ENCODE data around the gene TNFSF11.

The TNFSF11 gene

DNA sequence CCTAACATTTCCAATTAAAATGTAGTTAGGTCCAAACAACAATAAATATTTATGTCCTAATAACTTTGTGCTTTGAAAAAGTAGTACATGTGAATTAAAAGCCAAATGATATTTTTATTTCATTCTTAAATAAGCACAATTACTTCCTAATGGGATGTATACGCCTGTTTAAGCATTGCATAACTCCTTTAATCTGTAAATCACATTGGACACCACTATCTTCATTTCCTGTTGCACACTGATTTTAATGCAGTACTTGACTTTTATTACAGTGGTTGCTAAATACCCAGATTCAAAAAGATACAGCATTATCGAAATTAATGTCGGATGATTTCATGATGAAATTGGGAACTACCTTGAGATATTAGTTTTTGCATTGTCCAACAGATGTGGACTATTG is 70.9 kb downstream of the TNFSF11 start:
- no peak overlapping the region for H3K4me3 ChIP-seq (ENCODE audit: low read length)
- no peaks in the 10 kb centered on the region for H4K20me1 ChIP-seq (ENCODE audit: insufficient read depth, low read length)
- H3K79me2 ChIP-seq (ENCODE audit: low read length): no peaks in the 10 kb centered on the region
- TF ChIP-seq, protein P1, sequence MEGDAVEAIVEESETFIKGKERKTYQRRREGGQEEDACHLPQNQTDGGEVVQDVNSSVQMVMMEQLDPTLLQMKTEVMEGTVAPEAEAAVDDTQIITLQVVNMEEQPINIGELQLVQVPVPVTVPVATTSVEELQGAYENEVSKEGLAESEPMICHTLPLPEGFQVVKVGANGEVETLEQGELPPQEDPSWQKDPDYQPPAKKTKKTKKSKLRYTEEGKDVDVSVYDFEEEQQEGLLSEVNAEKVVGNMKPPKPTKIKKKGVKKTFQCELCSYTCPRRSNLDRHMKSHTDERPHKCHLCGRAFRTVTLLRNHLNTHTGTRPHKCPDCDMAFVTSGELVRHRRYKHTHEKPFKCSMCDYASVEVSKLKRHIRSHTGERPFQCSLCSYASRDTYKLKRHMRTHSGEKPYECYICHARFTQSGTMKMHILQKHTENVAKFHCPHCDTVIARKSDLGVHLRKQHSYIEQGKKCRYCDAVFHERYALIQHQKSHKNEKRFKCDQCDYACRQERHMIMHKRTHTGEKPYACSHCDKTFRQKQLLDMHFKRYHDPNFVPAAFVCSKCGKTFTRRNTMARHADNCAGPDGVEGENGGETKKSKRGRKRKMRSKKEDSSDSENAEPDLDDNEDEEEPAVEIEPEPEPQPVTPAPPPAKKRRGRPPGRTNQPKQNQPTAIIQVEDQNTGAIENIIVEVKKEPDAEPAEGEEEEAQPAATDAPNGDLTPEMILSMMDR (IDR thresholded peaks at IDR 0.05; ENCODE audit: low read length): no peak
- TF ChIP-seq EZH2 (optimal IDR thresholded peaks at IDR 0.05; ENCODE audit: low read depth, low read length) (no peak), EZH2phosphoT487 (IDR thresholded peaks at IDR 0.05; ENCODE audit: low read length) (no peak)
- no peak overlapping the region for H3K9ac ChIP-seq (ENCODE audit: low read length)
- no peak overlapping the region for H3K27ac ChIP-seq (ENCODE audit: low read length)
- no peaks in the 10 kb centered on the region for H3K36me3 ChIP-seq (replicated peaks; ENCODE audit: insufficient read depth, low read length)
- DNase-seq: no peak
- no peaks in the 10 kb centered on the region for H3K9me2 ChIP-seq (replicated peaks; ENCODE audit: insufficient read depth, low read length)
- H3K27me3 ChIP-seq (replicated peaks; ENCODE audit: insufficient read depth, low read length): no peaks in the 10 kb centered on the region
- no peak overlapping the region for H2AFZ ChIP-seq (ENCODE audit: low read length)
- no peak overlapping the region for H3K4me2 ChIP-seq (ENCODE audit: low read depth, low read length)
- H3K9me3 ChIP-seq (replicated peaks; ENCODE audit: insufficient read depth, low read length): no peaks in the 10 kb centered on the region
- H3K4me1 ChIP-seq (ENCODE audit: low read length): no peaks in the 10 kb centered on the region
- no peaks in the 10 kb centered on the region for H3F3A ChIP-seq (ENCODE audit: insufficient read depth, low read length)

DNA sequence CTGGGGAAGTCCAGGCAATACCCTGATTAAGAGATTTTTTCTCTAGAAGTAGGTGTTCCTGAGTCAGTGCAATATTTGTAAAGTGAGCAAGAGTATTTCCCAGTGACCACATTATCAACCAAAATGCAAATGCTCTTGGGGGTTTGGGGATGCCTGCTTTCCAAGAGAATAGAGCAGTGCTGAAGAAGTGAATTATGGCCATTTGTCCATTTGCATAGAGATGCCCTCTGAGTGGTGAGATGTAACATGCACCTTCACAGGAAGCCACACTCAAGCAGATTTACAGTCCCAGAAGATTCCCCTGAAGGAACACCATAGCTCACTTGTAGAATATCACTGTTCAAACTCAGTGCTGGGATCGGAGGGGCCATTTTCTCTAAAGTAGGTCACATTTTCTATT is 71.8 kb downstream of the TNFSF11 start:
- Histone ChIP-seq H3K9me2 (replicated peaks; ENCODE audit: insufficient read depth, low read length) (no peaks in the 10 kb centered on the region), H3K27ac (ENCODE audit: low read length) (no peak overlapping the region), H3F3A (ENCODE audit: insufficient read depth, low read length) (no peaks in the 10 kb centered on the region), H4K20me1 (ENCODE audit: insufficient read depth, low read length) (no peaks in the 10 kb centered on the region), H2AFZ (ENCODE audit: low read length) (no peak overlapping the region), H3K79me2 (ENCODE audit: low read length) (no peaks in the 10 kb centered on the region), H3K9ac (ENCODE audit: low read length) (no peak overlapping the region), H3K4me1 (ENCODE audit: low read length) (no peaks in the 10 kb centered on the region), H3K36me3 (replicated peaks; ENCODE audit: insufficient read depth, low read length) (no peaks in the 10 kb centered on the region), H3K27me3 (replicated peaks; ENCODE audit: insufficient read depth, low read length) (no peaks in the 10 kb centered on the region), H3K4me2 (ENCODE audit: low read depth, low read length) (no peak overlapping the region), H3K9me3 (replicated peaks; ENCODE audit: insufficient read depth, low read length) (no peaks in the 10 kb centered on the region), H3K4me3 (ENCODE audit: low read length) (no peak overlapping the region)
- no peak for DNase-seq
- no peak for TF ChIP-seq EZH2phosphoT487 (IDR thresholded peaks at IDR 0.05; ENCODE audit: low read length)
- TF ChIP-seq, protein P1 (IDR thresholded peaks at IDR 0.05; ENCODE audit: low read length): no peak
- TF ChIP-seq EZH2 (optimal IDR thresholded peaks at IDR 0.05; ENCODE audit: low read depth, low read length): no peak

DNA sequence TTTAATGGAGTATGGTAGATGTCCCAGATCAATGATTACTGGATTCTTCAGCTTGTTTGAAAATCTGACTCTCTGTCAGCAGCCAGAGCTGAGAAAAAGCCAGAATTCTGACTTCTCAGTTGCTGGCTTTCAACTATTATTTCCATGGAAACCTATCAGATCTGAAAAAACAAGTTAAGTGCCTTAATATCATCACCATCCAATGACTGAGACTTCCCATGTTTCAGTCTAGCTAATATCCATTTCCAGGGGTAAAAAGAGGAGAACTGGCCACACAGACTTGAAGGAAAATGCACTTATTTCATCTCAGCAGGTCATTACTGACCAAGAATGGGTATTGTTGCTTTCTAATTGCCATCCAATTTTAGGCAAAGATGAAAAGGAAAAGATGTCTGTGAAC is 75.2 kb downstream of the TNFSF11 start:
- H2AFZ ChIP-seq (ENCODE audit: low read length): no peak overlapping the region
- H3K9me2 ChIP-seq (replicated peaks; ENCODE audit: insufficient read depth, low read length): no peaks in the 10 kb centered on the region
- H3K36me3 ChIP-seq (replicated peaks; ENCODE audit: insufficient read depth, low read length): no peaks in the 10 kb centered on the region
- DNase-seq: no peak
- no peaks in the 10 kb centered on the region for H4K20me1 ChIP-seq (ENCODE audit: insufficient read depth, low read length)
- no peaks in the 10 kb centered on the region for H3F3A ChIP-seq (ENCODE audit: insufficient read depth, low read length)
- no peak for TF ChIP-seq EZH2 (optimal IDR thresholded peaks at IDR 0.05; ENCODE audit: low read depth, low read length)
- TF ChIP-seq, protein P1 (IDR thresholded peaks at IDR 0.05; ENCODE audit: low read length): no peak
- TF ChIP-seq EZH2phosphoT487 (IDR thresholded peaks at IDR 0.05; ENCODE audit: low read length): no peak
- no peak overlapping the region for H3K4me2 ChIP-seq (ENCODE audit: low read depth, low read length)
- H3K9me3 ChIP-seq (replicated peaks; ENCODE audit: insufficient read depth, low read length): no peaks in the 10 kb centered on the region
- H3K4me1 ChIP-seq (ENCODE audit: low read length): no peaks in the 10 kb centered on the region
- H3K4me3 ChIP-seq (ENCODE audit: low read length): no peak overlapping the region
- H3K9ac ChIP-seq (ENCODE audit: low read length): no peak overlapping the region
- no peaks in the 10 kb centered on the region for H3K79me2 ChIP-seq (ENCODE audit: low read length)
- H3K27me3 ChIP-seq (replicated peaks; ENCODE audit: insufficient read depth, low read length): no peaks in the 10 kb centered on the region
- no peak overlapping the region for H3K27ac ChIP-seq (ENCODE audit: low read length)
